SK-N-SH (cell line): ENCODE measurements around the gene GPR18. TPM values are rescaled to one million over a fixed set of nuclear protein-coding genes. Genes with fewer than 3 reads are reported as not detected.
"Not testable (repeated sequence)": the region's sequence is repeated elsewhere in the genome, so short reads cannot be mapped to it uniquely, and the experiment has no call there.

Experiments
- CTCF ChIA-PET: fragments of 300-600, 350-600 bp; formaldehyde crosslinking; extraction: SDS; loops from one replicate; lab custom pipeline; 2021; lab: Yijun Ruan, JAX
- POLR2A ChIA-PET: fragments of 350-600 bp; sonication (Branson Sonifier 250); formaldehyde crosslinking; extraction: SDS; loops from one replicate; lab custom pipeline; 2020; ENCODE audit warnings: antibody characterized with exemption, inconsistent platforms; lab: Yijun Ruan, JAX
- DNase-seq: peaks from one replicate; pipeline ENCODE4 v3.0.0; 2012
- H2AFZ ChIP-seq: fragments of 200-600 bp; sonication (generic); 2 replicates; pipeline ENCODE4 v1.8.1; 2016; ENCODE audit warnings: antibody characterized with exemption, mild to moderate bottlenecking, low read depth
- H3F3A ChIP-seq: fragments of 200-600 bp; sonication (generic); replicated peaks from 2 replicates; pipeline ENCODE3; 2016; ENCODE audit warnings: antibody characterized with exemption, mild to moderate bottlenecking; ENCODE audit not compliant: insufficient read depth
- H3K27ac ChIP-seq, 2 experiments: fragments of 200-500 bp in 1 of 2; fragments of 200-600 bp in 1 of 2; sonication (Bioruptor generic) in 1 of 2; sonication (generic), shearing (Covaris generic) in 1 of 2; 2 replicates each; pipeline versions ENCODE4 v1.5.1 to v1.6.1; 2014 to 2016; ENCODE audit warnings: low read depth in 2 of 2, inconsistent platforms in 1 of 2, low read length in 1 of 2, mild to moderate bottlenecking in 1 of 2, mixed read lengths in 1 of 2
- H3K27me3 ChIP-seq: fragments of 200-600 bp; sonication (generic), shearing (Covaris generic); 2 replicates; pipeline ENCODE4 v1.6.1; 2016; ENCODE audit warnings: mixed run types; ENCODE audit not compliant: insufficient read depth
- H3K36me3 ChIP-seq, 2 experiments: fragments of 200-500 bp in 1 of 2; fragments of 200-600 bp in 1 of 2; sonication (Bioruptor generic) in 1 of 2; sonication (generic) in 1 of 2; replicated peaks in 1 of 2; 2 replicates each; pipeline versions ENCODE3 to v1.5.1; 2014 to 2016; ENCODE audit warnings: low read length in 1 of 2, mild to moderate bottlenecking in 1 of 2; ENCODE audit not compliant: insufficient read depth in 2 of 2, control insufficient read depth in 1 of 2
- H3K4me1 ChIP-seq, 2 experiments: fragments of 200-500 bp in 1 of 2; fragments of 200-600 bp in 1 of 2; sonication (Bioruptor generic) in 1 of 2; sonication (generic), shearing (Covaris generic) in 1 of 2; 2 replicates each; pipeline versions ENCODE4 v1.5.1 to v1.6.1; 2014 to 2016; ENCODE audit warnings: low read depth in 1 of 2, low read length in 1 of 2, mixed run types in 1 of 2; ENCODE audit not compliant: insufficient read depth in 2 of 2, control insufficient read depth in 1 of 2
- H3K4me2 ChIP-seq: fragments of 200-600 bp; sonication (generic), shearing (Covaris generic); 2 replicates; pipeline ENCODE4 v1.6.1; 2017; ENCODE audit warnings: mixed run types
- H3K4me3 ChIP-seq, 2 experiments: fragments of 200-500 bp in 1 of 2; fragments of 200-600 bp in 1 of 2; sonication (Bioruptor generic) in 1 of 2; sonication (generic), shearing (Covaris generic) in 1 of 2; 2 replicates each; pipeline versions ENCODE4 v1.5.1 to v1.8.1; 2014 to 2016; ENCODE audit warnings: low read depth in 2 of 2, inconsistent platforms in 1 of 2, low read length in 1 of 2, mild to moderate bottlenecking in 1 of 2, mixed read lengths in 1 of 2, moderate library complexity in 1 of 2
- H3K79me2 ChIP-seq: fragments of 200-600 bp; sonication (generic); 2 replicates; pipeline ENCODE4 v1.8.1; 2017; ENCODE audit warnings: mild to moderate bottlenecking; ENCODE audit not compliant: insufficient read depth
- H3K9ac ChIP-seq: fragments of 200-600 bp; sonication (generic); 2 replicates; pipeline ENCODE4 v1.6.1; 2017; ENCODE audit warnings: mixed run types
- H3K9me2 ChIP-seq: fragments of 200-600 bp; sonication (generic); 2 replicates; pipeline ENCODE4 v1.6.1; 2017; ENCODE audit warnings: mixed run types
- H3K9me3 ChIP-seq: fragments of 200-600 bp; sonication (generic); 2 replicates; pipeline ENCODE4 v1.6.1; 2017; ENCODE audit warnings: mixed run types, mild to moderate bottlenecking, moderate library complexity
- H4K20me1 ChIP-seq: fragments of 200-600 bp; sonication (generic); 2 replicates; pipeline ENCODE4 v1.6.1; 2017; ENCODE audit warnings: mild to moderate bottlenecking, mixed run types; ENCODE audit not compliant: insufficient read depth
- ELF1 ChIP-seq: IDR thresholded peaks from 2 replicates; pipeline ENCODE4 v1.4.0; 2012
- EP300 ChIP-seq, 2 experiments: IDR thresholded peaks; 2 replicates each; pipeline versions ENCODE4 v1.4.0 to v1.6.1; 2012; ENCODE audit warnings: borderline replicate concordance in 1 of 2, low read depth in 1 of 2, low read length in 1 of 2
- EZH2phosphoT487 ChIP-seq: fragments of 200-600 bp; sonication (generic); IDR thresholded peaks from 2 replicates; pipeline ENCODE4 v1.6.1; 2017; ENCODE audit warnings: low read depth, mixed run types, mild to moderate bottlenecking, antibody characterized with exemption, moderate library complexity, borderline replicate concordance
- FOXJ3 ChIP-seq: sonication (generic); formaldehyde crosslinking; IDR thresholded peaks from 2 replicates; pipeline ENCODE4 v1.5.1; 2020; ENCODE audit warnings: mild to moderate bottlenecking, missing genetic modification reagents
- GATA2 ChIP-seq: sonication (generic); formaldehyde crosslinking; IDR thresholded peaks from 2 replicates; pipeline ENCODE4 v1.5.0; 2020; ENCODE audit warnings: mild to moderate bottlenecking, missing genetic modification reagents
- JUND ChIP-seq: IDR thresholded peaks from 2 replicates; pipeline ENCODE4 v1.4.0; 2012
- NFIC ChIP-seq: IDR thresholded peaks from 2 replicates; pipeline ENCODE4 v1.4.0; 2012; ENCODE audit warnings: borderline replicate concordance
- PBX3 ChIP-seq: IDR thresholded peaks from 2 replicates; pipeline ENCODE4; 2012
- POLR2AphosphoS5 ChIP-seq: IDR thresholded peaks from 2 replicates; pipeline ENCODE4 v1.6.1; 2012; ENCODE audit warnings: low read depth, low read length
- RFX5 ChIP-seq: IDR thresholded peaks from 2 replicates; pipeline ENCODE4 v1.6.1; 2012; ENCODE audit warnings: mild to moderate bottlenecking, improper control_type of control experiment, low read length
- RXRA ChIP-seq: IDR thresholded peaks from 2 replicates; pipeline ENCODE4 v1.4.0; 2012; ENCODE audit warnings: low read depth, mild to moderate bottlenecking, borderline replicate concordance
- SIN3A ChIP-seq: IDR thresholded peaks from 2 replicates; pipeline ENCODE4 v1.6.1; 2012; ENCODE audit warnings: low read depth, mild to moderate bottlenecking, low read length, moderate library complexity, borderline replicate concordance
- SMC3 ChIP-seq: IDR thresholded peaks from 2 replicates; pipeline ENCODE4 v1.6.1; 2012; ENCODE audit warnings: low read depth, low read length, improper control_type of control experiment
- TAF1 ChIP-seq: IDR thresholded peaks from 2 replicates; pipeline ENCODE4 v1.6.1; 2012; ENCODE audit warnings: low read depth, mild to moderate bottlenecking, low read length, moderate library complexity, borderline replicate concordance
- YY1 ChIP-seq: IDR thresholded peaks from 2 replicates; pipeline ENCODE4 v1.4.0; 2012; ENCODE audit warnings: low read depth, mild to moderate bottlenecking
- WGBS: methylation state at CpG from one replicate; pipeline ENCODE4 v1.1.6; 2017; ENCODE audit warnings: low lambda C conversion rate; 5-methylcytosine and 5-hydroxymethylcytosine counted together
- polyA plus RNA-seq, 3 experiments: library from polyadenylated mRNA; depleted of rRNA; stranded (reverse); fragments of >200 nt; gene quantifications; 2 replicates each; pipeline ENCODE4 v1.2.3, GENCODE V29; 2012

Gene GPR18
- polyA plus RNA-seq, 1 of the 3 experiments (the other 2 are of a cell fraction): not detected

DNA sequence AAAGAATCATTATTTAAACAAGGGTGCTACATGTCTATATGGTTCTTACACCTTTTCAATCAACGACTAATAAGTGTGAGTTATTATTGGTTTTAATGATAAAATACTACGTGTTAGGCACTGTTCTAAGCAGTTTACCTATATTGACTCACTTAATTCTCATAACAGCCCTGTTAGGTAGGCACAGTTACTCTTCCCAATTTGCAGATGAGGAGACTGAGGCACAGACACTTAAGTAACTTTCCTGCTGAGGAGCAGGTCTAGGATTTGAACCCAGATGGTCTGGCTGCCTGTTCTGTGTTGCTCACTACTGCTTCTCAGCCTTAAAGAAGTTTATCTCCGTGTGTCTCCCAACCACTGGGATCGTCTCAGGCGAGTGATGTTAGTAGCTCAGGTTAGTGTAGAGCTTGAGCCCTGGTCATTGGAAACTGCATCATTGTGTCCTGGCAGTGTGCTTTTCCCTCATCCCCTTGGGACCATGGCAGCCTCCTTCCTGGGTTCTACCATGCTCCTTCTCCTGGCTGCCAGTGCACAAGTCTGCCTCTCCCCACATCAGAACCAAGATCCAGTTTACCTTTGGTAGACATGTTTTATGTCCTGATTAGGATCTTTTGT is 46.7 kb downstream of the GPR18 start:
- Histone ChIP-seq H3K27ac (no peak overlapping the region), H4K20me1 (peaks cover 7% of the 10 kb centered on the region; the same call in 1 of the 2 replicates), H3K4me2 (no peak overlapping the region), H3K79me2 (peaks cover 90% of the 10 kb centered on the region), H2AFZ (no peak overlapping the region), H3K9ac (no peak overlapping the region), H3K9me3 (no peaks in the 10 kb centered on the region), H3K27me3 (no peaks in the 10 kb centered on the region), H3F3A (no peaks in the 10 kb centered on the region), H3K4me3 (no peak overlapping the region), H3K9me2 (no peaks in the 10 kb centered on the region), H3K4me1 (no peaks in the 10 kb centered on the region; a peak in 1 of 4 replicates), H3K36me3 (peaks cover 3 to 4% of the 10 kb centered on the region in 2 experiments)
- DNase-seq: no peak
- 92% methylated on average over 5 of the region's 5 CpGs for WGBS
- POLR2A ChIA-PET: no interaction called here
- CTCF ChIA-PET: interaction anchor here (1.4 kb wide), 1 partner anchor 10 kb away, joined by 3 read pairs; no protein-coding TSS in a partner anchor
- TF ChIP-seq FOXJ3 (CRISPR knock-in tag): no peak
- no peak for TF ChIP-seq YY1
- TF ChIP-seq SMC3: no peak
- no peak for TF ChIP-seq EZH2phosphoT487
- TF ChIP-seq JUND: no peak
- no peak for TF ChIP-seq NFIC
- no peak for TF ChIP-seq RFX5
- no peak for TF ChIP-seq TAF1
- TF ChIP-seq EP300 (IDR thresholded peaks at IDR 0.05; ENCODE audit: borderline replicate concordance in 1 of 2, low read depth in 1 of 2, low read length in 1 of 2): no peak
- no peak for TF ChIP-seq ELF1
- no peak for TF ChIP-seq POLR2AphosphoS5
- no peak for TF ChIP-seq SIN3A
- TF ChIP-seq PBX3: no peak
- no peak for TF ChIP-seq RXRA
- no peak for TF ChIP-seq GATA2

DNA sequence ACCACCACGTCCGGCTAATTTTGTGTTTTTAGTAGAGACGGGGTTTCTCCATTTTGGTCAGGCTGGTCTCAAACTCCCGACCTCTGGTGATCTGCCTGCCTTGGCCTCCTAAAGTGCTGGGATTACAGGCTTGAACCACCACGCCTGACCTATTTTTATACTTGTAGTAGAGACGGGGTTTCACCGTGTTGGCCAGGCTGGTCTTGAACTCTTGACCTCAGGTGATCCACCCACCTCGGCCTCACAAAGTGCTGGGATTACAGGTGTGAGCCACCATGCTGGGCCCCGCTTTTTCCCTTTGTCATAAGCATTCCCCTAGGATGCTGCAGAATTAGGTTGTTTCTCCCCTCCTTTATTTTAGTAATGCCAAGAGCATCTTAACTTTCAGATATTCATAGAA is 47.6 kb downstream of the GPR18 start:
- 99% methylated on average over 9 of the region's 9 CpGs for WGBS
- POLR2A ChIA-PET: not testable (repeated sequence)
- peaks cover 89% of the 10 kb centered on the region for H3K79me2 ChIP-seq

More for the DNA sequence above, 47.6 kb downstream of the GPR18 start:
- H2AFZ ChIP-seq, H3F3A ChIP-seq, CTCF ChIA-PET, H3K27ac ChIP-seq, DNase-seq, H3K27me3 ChIP-seq, H3K4me2 ChIP-seq, H3K36me3 ChIP-seq, H3K4me1 ChIP-seq, H3K4me3 ChIP-seq, H3K9me2 ChIP-seq, H3K9ac ChIP-seq, H3K9me3 ChIP-seq: not testable (repeated sequence)
- H4K20me1 ChIP-seq: peaks cover 10% of the 10 kb centered on the region; the same call in 1 of the 2 replicates
